DND-41 (cell line): ENCODE measurements around the gene NOX5.

Experiments used
- ATAC-seq: fragments of 200-7000 bp; cut with Tn5 transposase; 3 replicates; pipeline ENCODE4 v1.9.1; 2021; ENCODE audit warnings: low read depth; ENCODE audit not compliant: insufficient read depth
- DNase-seq: peaks from one replicate; pipeline ENCODE4 v3.0.0-alpha.2; 2020
- H2AFZ ChIP-seq: 2 replicates; pipeline ENCODE4 v1.6.0; 2012; ENCODE audit warnings: low read depth, low read length
- H3K27ac ChIP-seq: 2 replicates; pipeline ENCODE4 v1.5.1; 2012; ENCODE audit warnings: low read length, inconsistent platforms
- H3K27me3 ChIP-seq: fragments of 200-600 bp; sonication (generic); 2 replicates; pipeline ENCODE4 v1.6.0; 2012; ENCODE audit warnings: low read length, mild to moderate bottlenecking, inconsistent platforms; ENCODE audit not compliant: insufficient read depth, poor library complexity
- H3K36me3 ChIP-seq: 2 replicates; pipeline ENCODE4 v1.5.1; 2012; ENCODE audit warnings: low read length, inconsistent platforms; ENCODE audit not compliant: insufficient read depth
- H3K4me1 ChIP-seq: 2 replicates; pipeline ENCODE4 v1.5.1; 2012; ENCODE audit warnings: mild to moderate bottlenecking, low read length; ENCODE audit not compliant: insufficient read depth
- H3K4me2 ChIP-seq: 2 replicates; pipeline ENCODE4 v1.6.0; 2012; ENCODE audit warnings: mild to moderate bottlenecking, moderate library complexity, low read length, inconsistent platforms; ENCODE audit not compliant: insufficient read depth
- H3K4me3 ChIP-seq, 2 experiments: fragments of 200-600 bp in 1 of 2; shearing (Covaris generic) in 1 of 2; 2 replicates each; pipeline ENCODE4 v1.5.1; 2012 to 2016; ENCODE audit warnings: inconsistent platforms in 2 of 2, low read length in 2 of 2, mild to moderate bottlenecking in 2 of 2, low read depth in 1 of 2, moderate library complexity in 1 of 2
- H3K79me2 ChIP-seq: 2 replicates; pipeline ENCODE4 v1.6.0; 2012; ENCODE audit warnings: low read length, inconsistent platforms; ENCODE audit not compliant: insufficient read depth
- H3K9ac ChIP-seq: 2 replicates; pipeline ENCODE4 v1.6.0; 2012; ENCODE audit warnings: low read depth, mild to moderate bottlenecking, inconsistent platforms, low read length, moderate library complexity
- H3K9me3 ChIP-seq: 2 replicates; pipeline ENCODE4 v1.5.1; 2012; ENCODE audit warnings: low read length, moderate library complexity, mild to moderate bottlenecking, inconsistent platforms; ENCODE audit not compliant: insufficient read depth, severe bottlenecking
- H4K20me1 ChIP-seq: 2 replicates; pipeline ENCODE4 v1.6.0; 2012; ENCODE audit warnings: low read length; ENCODE audit not compliant: insufficient read depth
- EZH2 ChIP-seq: IDR thresholded peaks from 3 replicates; pipeline ENCODE4 v1.6.1; 2012; ENCODE audit warnings: borderline replicate concordance, low read depth, mild to moderate bottlenecking, moderate library complexity, low read length, inconsistent platforms; ENCODE audit not compliant: severe bottlenecking
- TF ChIP-seq, protein P1 (sequence below): IDR thresholded peaks from 2 replicates; pipeline ENCODE4 v1.5.1; 2012; ENCODE audit warnings: borderline replicate concordance, low read length, moderate library complexity, mild to moderate bottlenecking; ENCODE audit not compliant: poor library complexity, severe bottlenecking; ENCODE audit errors: extremely low read depth

The NOX5 gene

DNA sequence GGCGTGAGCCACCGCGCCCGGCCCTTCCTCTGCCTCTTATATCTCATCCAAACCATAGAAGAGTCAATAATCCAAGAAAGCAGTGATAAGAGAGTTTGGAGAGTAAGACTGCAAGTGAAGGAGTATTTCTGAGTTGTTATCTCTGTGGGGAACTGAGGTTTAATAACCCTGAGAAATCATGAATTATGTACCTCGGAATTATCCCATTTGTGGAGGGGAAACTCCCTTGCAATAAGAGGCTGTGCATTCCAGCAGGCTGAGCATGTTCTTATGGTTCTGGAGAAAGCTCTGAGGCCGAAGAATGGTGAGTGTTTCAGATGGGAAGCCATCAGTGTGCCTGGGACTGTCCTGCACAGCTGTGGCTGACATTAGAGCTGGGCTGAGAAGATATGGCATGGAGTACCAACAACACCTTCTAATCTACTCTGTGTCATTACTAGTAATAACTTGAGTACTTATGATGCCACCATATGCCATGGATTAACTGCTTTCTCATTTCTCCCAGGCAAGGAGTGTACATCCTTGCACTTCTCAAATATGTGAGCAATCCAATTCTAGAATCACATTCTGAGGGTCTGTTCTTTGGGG is 31.4 kb upstream of the NOX5 start:
- Histone ChIP-seq H3K9me3 (no peaks in the 10 kb centered on the region), H3K9ac (no peak overlapping the region), H3K27ac (no peak overlapping the region), H3K79me2 (no peaks in the 10 kb centered on the region), H3K36me3 (no peaks in the 10 kb centered on the region), H3K4me2 (no peak overlapping the region), H2AFZ (no peak overlapping the region), H3K27me3 (no peaks in the 10 kb centered on the region), H3K4me3 (no peak overlapping the region), H3K4me1 (no peaks in the 10 kb centered on the region), H4K20me1 (no peaks in the 10 kb centered on the region)
- no peak for TF ChIP-seq EZH2
- TF ChIP-seq, protein P1, sequence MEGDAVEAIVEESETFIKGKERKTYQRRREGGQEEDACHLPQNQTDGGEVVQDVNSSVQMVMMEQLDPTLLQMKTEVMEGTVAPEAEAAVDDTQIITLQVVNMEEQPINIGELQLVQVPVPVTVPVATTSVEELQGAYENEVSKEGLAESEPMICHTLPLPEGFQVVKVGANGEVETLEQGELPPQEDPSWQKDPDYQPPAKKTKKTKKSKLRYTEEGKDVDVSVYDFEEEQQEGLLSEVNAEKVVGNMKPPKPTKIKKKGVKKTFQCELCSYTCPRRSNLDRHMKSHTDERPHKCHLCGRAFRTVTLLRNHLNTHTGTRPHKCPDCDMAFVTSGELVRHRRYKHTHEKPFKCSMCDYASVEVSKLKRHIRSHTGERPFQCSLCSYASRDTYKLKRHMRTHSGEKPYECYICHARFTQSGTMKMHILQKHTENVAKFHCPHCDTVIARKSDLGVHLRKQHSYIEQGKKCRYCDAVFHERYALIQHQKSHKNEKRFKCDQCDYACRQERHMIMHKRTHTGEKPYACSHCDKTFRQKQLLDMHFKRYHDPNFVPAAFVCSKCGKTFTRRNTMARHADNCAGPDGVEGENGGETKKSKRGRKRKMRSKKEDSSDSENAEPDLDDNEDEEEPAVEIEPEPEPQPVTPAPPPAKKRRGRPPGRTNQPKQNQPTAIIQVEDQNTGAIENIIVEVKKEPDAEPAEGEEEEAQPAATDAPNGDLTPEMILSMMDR, result no peak
- DNase-seq (no peak), ATAC-seq (no peak)

DNA sequence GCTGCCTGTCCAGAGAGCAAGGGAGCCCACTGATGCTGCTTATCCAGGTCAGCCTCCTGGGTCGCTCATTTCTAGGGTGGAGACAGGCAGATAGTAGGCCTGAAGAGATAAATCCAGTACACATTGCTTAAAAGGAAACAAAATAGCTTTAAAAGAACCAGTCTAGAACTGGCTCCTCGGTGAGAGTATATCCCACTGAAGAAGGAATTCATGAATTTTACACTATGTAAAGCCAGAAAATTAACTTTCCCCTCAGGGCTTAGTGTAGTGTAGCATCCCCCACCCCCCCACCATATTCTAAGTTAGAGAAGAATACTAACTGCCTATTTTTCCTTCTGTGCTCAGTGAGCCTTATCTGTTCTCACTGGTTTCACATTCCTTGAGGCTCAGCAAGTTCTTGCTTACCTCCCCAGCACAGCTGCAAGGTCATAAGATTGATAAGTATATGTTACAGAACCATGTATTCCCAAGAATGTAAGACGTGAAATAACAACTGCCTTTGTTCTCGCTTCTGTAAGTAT is 30.5 kb upstream of the NOX5 start:
- Histone ChIP-seq H2AFZ (no peak overlapping the region), H3K9me3 (no peaks in the 10 kb centered on the region), H3K4me2 (no peak overlapping the region), H3K4me3 (no peak overlapping the region), H4K20me1 (no peaks in the 10 kb centered on the region), H3K9ac (no peak overlapping the region), H3K36me3 (no peaks in the 10 kb centered on the region), H3K27ac (no peak overlapping the region), H3K79me2 (no peaks in the 10 kb centered on the region), H3K27me3 (no peaks in the 10 kb centered on the region), H3K4me1 (no peaks in the 10 kb centered on the region)
- no peak for DNase-seq
- no peak for TF ChIP-seq EZH2
- TF ChIP-seq, protein P1, result no peak
- no peak for ATAC-seq

DNA sequence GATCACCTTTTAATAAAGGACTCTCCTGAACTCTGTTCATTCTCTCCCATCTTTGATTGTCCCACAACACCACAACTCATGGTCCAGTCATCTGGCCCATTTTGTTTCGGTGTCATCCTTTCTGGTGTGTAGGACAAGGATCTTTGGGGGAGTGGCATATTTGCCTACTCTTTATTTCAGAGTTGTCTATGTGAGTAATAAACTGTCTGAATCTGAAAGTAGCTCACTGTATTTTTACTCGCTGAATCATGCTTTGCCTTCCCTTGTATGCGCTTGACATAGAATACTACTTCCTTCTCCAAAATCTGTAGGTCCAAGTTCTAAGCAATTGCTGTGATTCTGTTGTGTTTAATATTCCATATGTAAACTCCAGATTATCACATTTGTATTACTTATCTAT is 29.9 kb upstream of the NOX5 start:
- Histone ChIP-seq H3K4me1 (no peaks in the 10 kb centered on the region), H3K4me2 (no peak overlapping the region), H3K79me2 (no peaks in the 10 kb centered on the region), H3K27me3 (no peaks in the 10 kb centered on the region), H3K36me3 (no peaks in the 10 kb centered on the region), H2AFZ (no peak overlapping the region), H4K20me1 (no peaks in the 10 kb centered on the region), H3K27ac (no peak overlapping the region), H3K9me3 (no peaks in the 10 kb centered on the region), H3K4me3 (no peak overlapping the region), H3K9ac (no peak overlapping the region)
- TF ChIP-seq EZH2, result no peak
- TF ChIP-seq, protein P1, result no peak
- DNase-seq, result no peak
- no peak for ATAC-seq
